Measurements from ENCODE around the gene FILIP1. TPM values are rescaled to one million over a fixed set of nuclear protein-coding genes. Genes with fewer than 3 reads are reported as not detected.

The FILIP1 gene
- total and polyA plus RNA-seq, 9 donors = 20.3 to 49.0 (median 42.4) TPM

GRCh38 chr6:75305573-75305972, 188.0 kb downstream of the FILIP1 start:
- no peak overlapping the region for H3K27ac ChIP-seq (ENCODE audit: low read length)
- peaks cover 3% of the 10 kb centered on the region for H3K36me3 ChIP-seq (ENCODE audit: control insufficient read depth, insufficient read depth, low read length)
- 50% methylated on average over 1 of the region's 5 CpGs for WGBS (ENCODE audit: insufficient coverage)
- H3K4me1 ChIP-seq (ENCODE audit: control insufficient read depth, insufficient read depth, low read length) = no peaks in the 10 kb centered on the region
- H3K9me3 ChIP-seq (replicated peaks; ENCODE audit: control insufficient read depth, low read depth, low read length) = no peaks in the 10 kb centered on the region
- H3K4me3 ChIP-seq (ENCODE audit: low read length) = no peak overlapping the region
- no peak for DNase-seq
- no peaks in the 10 kb centered on the region for H3K27me3 ChIP-seq (ENCODE audit: control insufficient read depth, insufficient read depth, low read length)

- H3K27me3 ChIP-seq (ENCODE audit: control insufficient read depth, insufficient read depth, low read length) = no peaks in the 10 kb centered on the region
Observed at GRCh38 chr6:75302280-75302679, 191.3 kb downstream of the FILIP1 start.

GRCh38 chr6:75301537-75301936, 192.1 kb downstream of the FILIP1 start:
- DNase-seq = no peak
- no peaks in the 10 kb centered on the region for H3K36me3 ChIP-seq (ENCODE audit: control insufficient read depth, insufficient read depth, low read length)
- H3K4me3 ChIP-seq (ENCODE audit: low read length) = no peak overlapping the region
- H3K4me1 ChIP-seq (ENCODE audit: control insufficient read depth, insufficient read depth, low read length) = peaks cover 2% of the 10 kb centered on the region
- H3K9me3 ChIP-seq (replicated peaks; ENCODE audit: control insufficient read depth, low read depth, low read length) = no peaks in the 10 kb centered on the region
- no peak overlapping the region for H3K27ac ChIP-seq (ENCODE audit: low read length)
- H3K27me3 ChIP-seq (ENCODE audit: control insufficient read depth, insufficient read depth, low read length) = no peaks in the 10 kb centered on the region

More at GRCh38 chr6:75302280-75302679, 191.3 kb downstream of the FILIP1 start:
- no peak for DNase-seq
- H3K4me3 ChIP-seq (ENCODE audit: low read length) = no peak overlapping the region
- H3K9me3 ChIP-seq (replicated peaks; ENCODE audit: control insufficient read depth, low read depth, low read length) = no peaks in the 10 kb centered on the region
- H3K4me1 ChIP-seq (ENCODE audit: control insufficient read depth, insufficient read depth, low read length) = peaks cover 2% of the 10 kb centered on the region
- 96% methylated on average over 2 of the region's 3 CpGs for WGBS (ENCODE audit: insufficient coverage)
- no peaks in the 10 kb centered on the region for H3K36me3 ChIP-seq (ENCODE audit: control insufficient read depth, insufficient read depth, low read length)
- no peak overlapping the region for H3K27ac ChIP-seq (ENCODE audit: low read length)

- peaks cover 2% of the 10 kb centered on the region for H3K4me1 ChIP-seq (ENCODE audit: control insufficient read depth, insufficient read depth, low read length)
- H3K27ac ChIP-seq (ENCODE audit: low read length) = no peak overlapping the region
- no peaks in the 10 kb centered on the region for H3K27me3 ChIP-seq (ENCODE audit: control insufficient read depth, insufficient read depth, low read length)
- no peak for DNase-seq
- H3K4me3 ChIP-seq (ENCODE audit: low read length) = no peak overlapping the region
- no CpG with 5 or more reads among the region's 2 CpGs for WGBS (ENCODE audit: insufficient coverage)
- H3K36me3 ChIP-seq (ENCODE audit: control insufficient read depth, insufficient read depth, low read length) = no peaks in the 10 kb centered on the region
- H3K9me3 ChIP-seq (replicated peaks; ENCODE audit: control insufficient read depth, low read depth, low read length) = no peaks in the 10 kb centered on the region
Observed at GRCh38 chr6:75301088-75301487, 192.5 kb downstream of the FILIP1 start.

GRCh38 chr6:75300531-75300855, 193.1 kb downstream of the FILIP1 start:
- Histone ChIP-seq H3K27me3 (ENCODE audit: control insufficient read depth, insufficient read depth, low read length) (no peaks in the 10 kb centered on the region), H3K4me3 (ENCODE audit: low read length) (no peak overlapping the region), H3K36me3 (ENCODE audit: control insufficient read depth, insufficient read depth, low read length) (no peaks in the 10 kb centered on the region), H3K4me1 (ENCODE audit: control insufficient read depth, insufficient read depth, low read length) (peaks cover 2% of the 10 kb centered on the region), H3K9me3 (replicated peaks; ENCODE audit: control insufficient read depth, low read depth, low read length) (no peaks in the 10 kb centered on the region), H3K27ac (ENCODE audit: low read length) (peak overlapping the region; percentile 82)
- no CpG with 5 or more reads among the region's 1 CpG for WGBS (ENCODE audit: insufficient coverage)
- no peak for DNase-seq

- WGBS (ENCODE audit: insufficient coverage) = 13% methylated on average over 1 of the region's 2 CpGs
- peak; percentile 95 for DNase-seq
- no peak overlapping the region for H3K4me3 ChIP-seq (ENCODE audit: low read length)
- H3K27me3 ChIP-seq (ENCODE audit: control insufficient read depth, insufficient read depth, low read length) = no peaks in the 10 kb centered on the region
- no peaks in the 10 kb centered on the region for H3K9me3 ChIP-seq (replicated peaks; ENCODE audit: control insufficient read depth, low read depth, low read length)
- peaks cover 2% of the 10 kb centered on the region for H3K4me1 ChIP-seq (ENCODE audit: control insufficient read depth, insufficient read depth, low read length)
- no peaks in the 10 kb centered on the region for H3K36me3 ChIP-seq (ENCODE audit: control insufficient read depth, insufficient read depth, low read length)
- peak overlapping the region; percentile 82 for H3K27ac ChIP-seq (ENCODE audit: low read length)
Observed at GRCh38 chr6:75299801-75300530, 193.6 kb downstream of the FILIP1 start.

- WGBS (ENCODE audit: insufficient coverage) = no CpG with 5 or more reads among the region's 3 CpGs
- Histone ChIP-seq H3K36me3 (ENCODE audit: control insufficient read depth, insufficient read depth, low read length) (no peaks in the 10 kb centered on the region), H3K27ac (ENCODE audit: low read length) (no peak overlapping the region), H3K4me3 (ENCODE audit: low read length) (no peak overlapping the region), H3K4me1 (ENCODE audit: control insufficient read depth, insufficient read depth, low read length) (peaks cover 2% of the 10 kb centered on the region), H3K27me3 (ENCODE audit: control insufficient read depth, insufficient read depth, low read length) (no peaks in the 10 kb centered on the region), H3K9me3 (replicated peaks; ENCODE audit: control insufficient read depth, low read depth, low read length) (no peaks in the 10 kb centered on the region)
- peak; percentile 85 for DNase-seq
Observed at GRCh38 chr6:75296811-75297779, 196.5 kb downstream of the FILIP1 start.

GRCh38 chr6:75292555-75292954, 201.0 kb downstream of the FILIP1 start:
- Histone ChIP-seq H3K36me3 (ENCODE audit: control insufficient read depth, insufficient read depth, low read length) (peaks cover 2% of the 10 kb centered on the region), H3K4me3 (ENCODE audit: low read length) (no peak overlapping the region), H3K4me1 (ENCODE audit: control insufficient read depth, insufficient read depth, low read length) (no peaks in the 10 kb centered on the region), H3K27ac (ENCODE audit: low read length) (no peak overlapping the region), H3K9me3 (replicated peaks; ENCODE audit: control insufficient read depth, low read depth, low read length) (no peaks in the 10 kb centered on the region), H3K27me3 (ENCODE audit: control insufficient read depth, insufficient read depth, low read length) (no peaks in the 10 kb centered on the region)
- no peak for DNase-seq
- WGBS (ENCODE audit: insufficient coverage) = no CpG with 5 or more reads among the region's 2 CpGs

- Histone ChIP-seq H3K27me3 (ENCODE audit: control insufficient read depth, insufficient read depth, low read length) (no peaks in the 10 kb centered on the region), H3K27ac (ENCODE audit: low read length) (no peak overlapping the region), H3K9me3 (replicated peaks; ENCODE audit: control insufficient read depth, low read depth, low read length) (no peaks in the 10 kb centered on the region), H3K4me1 (ENCODE audit: control insufficient read depth, insufficient read depth, low read length) (no peaks in the 10 kb centered on the region), H3K36me3 (ENCODE audit: control insufficient read depth, insufficient read depth, low read length) (peaks cover 2% of the 10 kb centered on the region), H3K4me3 (ENCODE audit: low read length) (no peak overlapping the region)
- no CpG with 5 or more reads among the region's 1 CpG for WGBS (ENCODE audit: insufficient coverage)
- DNase-seq = no peak
Observed at GRCh38 chr6:75291744-75292143, 201.9 kb downstream of the FILIP1 start.

GRCh38 chr6:75291331-75291730, 202.3 kb downstream of the FILIP1 start:
- Histone ChIP-seq H3K27ac (ENCODE audit: low read length) (no peak overlapping the region), H3K4me3 (ENCODE audit: low read length) (no peak overlapping the region), H3K4me1 (ENCODE audit: control insufficient read depth, insufficient read depth, low read length) (no peaks in the 10 kb centered on the region), H3K9me3 (replicated peaks; ENCODE audit: control insufficient read depth, low read depth, low read length) (no peaks in the 10 kb centered on the region), H3K36me3 (ENCODE audit: control insufficient read depth, insufficient read depth, low read length) (peaks cover 2% of the 10 kb centered on the region), H3K27me3 (ENCODE audit: control insufficient read depth, insufficient read depth, low read length) (no peaks in the 10 kb centered on the region)
- peak; percentile 49 for DNase-seq
- no CpG with 5 or more reads among the region's 2 CpGs for WGBS (ENCODE audit: insufficient coverage)

Data from muscle of leg (tissue), 11 donors.